HG02571 (cell line): ENCODE measurements around the gene SYNGAP1.
"Not testable (repeated sequence)": the region's sequence is repeated elsewhere in the genome, so short reads cannot be mapped to it uniquely, and the experiment has no call there.

ENCODE experiments used
- ATAC-seq: cut with Tn5 transposase; IDR thresholded peaks from one replicate; pipeline ENCODE4 v1.9.1; 2021; ENCODE audit warnings: mild to moderate bottlenecking, moderate library complexity; ENCODE audit not compliant: unreplicated experiment

Gene SYNGAP1

GRCh38 chr6:33459226-33459625 lies 39.4 kb downstream of the SYNGAP1 start:
- no peak for ATAC-seq

GRCh38 chr6:33466075-33466735 lies 46.3 kb downstream of the SYNGAP1 start:
- ATAC-seq: no peak

DNA sequence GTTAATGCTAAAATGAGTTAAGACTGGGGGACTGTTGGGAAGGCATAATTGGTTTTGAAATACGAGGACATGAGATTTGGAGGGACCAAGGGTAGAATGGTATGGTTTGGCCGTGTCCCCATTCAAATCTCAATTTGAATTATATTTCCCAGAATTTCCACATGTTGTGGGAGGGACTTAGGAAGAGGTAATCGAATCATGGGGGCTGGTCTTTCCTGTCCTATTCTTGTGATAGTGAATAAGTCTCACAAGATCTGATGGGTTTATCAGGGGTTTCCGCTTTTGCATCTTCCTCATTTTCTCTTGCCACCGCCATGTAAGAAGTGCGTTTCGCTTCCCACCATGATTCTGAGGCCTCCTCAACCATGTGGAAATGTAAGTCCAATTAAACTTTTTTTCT lies 47.2 kb downstream of the SYNGAP1 start:
- no peak for ATAC-seq

GRCh38 chr6:33469661-33470060 lies 49.8 kb downstream of the SYNGAP1 start:
- no peak for ATAC-seq

- ATAC-seq: no peak
Observed at GRCh38 chr6:33477864-33478263, 58.0 kb downstream of the SYNGAP1 start.

GRCh38 chr6:33481192-33481591 lies 61.3 kb downstream of the SYNGAP1 start:
- ATAC-seq: no peak

DNA sequence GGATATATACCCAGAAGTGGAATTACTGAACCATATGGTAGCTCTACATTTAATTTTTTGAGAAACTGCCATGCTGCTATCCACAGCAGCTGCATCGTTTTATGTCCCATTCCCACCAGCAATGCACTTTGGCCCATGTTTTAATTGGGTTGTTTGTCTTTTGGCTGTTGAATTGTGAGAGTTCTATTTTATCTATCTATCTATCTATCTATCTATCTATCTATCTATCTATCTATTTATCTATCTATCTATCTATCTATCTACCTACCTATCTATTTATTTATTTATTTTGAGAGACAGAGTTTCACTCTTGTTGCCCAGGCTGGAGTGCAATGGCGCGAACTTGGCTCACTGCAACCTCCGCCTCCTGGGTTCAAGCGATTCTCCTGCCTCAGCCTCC lies 62.8 kb downstream of the SYNGAP1 start:
- ATAC-seq: not testable (repeated sequence)

- no peak for ATAC-seq
Observed at GRCh38 chr6:33483678-33484077, 63.8 kb downstream of the SYNGAP1 start.

- not testable (repeated sequence) for ATAC-seq
Observed at GRCh38 chr6:33484673-33485262, 64.9 kb downstream of the SYNGAP1 start.

GRCh38 chr6:33485680-33486079 lies 65.8 kb downstream of the SYNGAP1 start:
- not testable (repeated sequence) for ATAC-seq

DNA sequence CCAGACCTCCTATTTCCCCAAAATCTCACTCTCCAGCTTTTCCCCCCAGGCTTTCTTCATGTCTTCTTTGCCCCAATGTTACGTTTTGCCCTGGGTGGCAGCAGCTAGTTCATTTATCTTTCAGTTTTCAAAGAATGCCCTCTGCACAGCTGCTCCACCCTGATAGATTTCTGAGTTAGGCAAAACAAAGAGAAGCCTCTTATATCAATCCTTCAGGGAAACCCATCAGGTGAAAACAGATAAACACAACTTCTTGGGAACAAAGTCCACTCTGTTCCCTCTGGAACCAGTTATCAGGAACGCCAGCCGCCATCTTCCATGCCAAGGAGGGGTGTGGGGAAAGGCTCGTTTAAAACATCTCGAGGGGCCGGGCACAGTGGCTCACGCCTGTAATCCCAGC lies 68.5 kb downstream of the SYNGAP1 start:
- ATAC-seq: no peak

GRCh38 chr6:33490198-33490597 lies 70.3 kb downstream of the SYNGAP1 start:
- ATAC-seq: no peak

DNA sequence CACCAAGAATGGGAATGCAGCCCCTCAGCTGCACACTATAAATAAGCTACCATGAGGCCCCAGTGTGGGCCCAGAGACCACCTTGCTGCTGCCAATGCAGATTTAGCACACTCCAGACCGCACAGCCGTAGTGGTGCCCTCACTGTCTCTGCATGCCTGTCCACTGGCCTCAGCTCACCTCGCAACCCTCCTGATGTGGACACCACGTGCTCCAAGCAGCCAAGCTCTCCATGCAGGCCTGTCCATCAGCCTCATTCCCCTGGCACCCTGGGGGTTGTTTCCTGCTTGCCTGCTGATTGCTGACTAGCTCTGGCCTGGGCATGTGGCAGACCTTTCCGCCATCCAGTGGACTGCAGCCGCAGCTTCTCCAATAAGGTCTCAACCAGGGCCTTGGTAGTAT lies 70.8 kb downstream of the SYNGAP1 start:
- ATAC-seq: no peak

DNA sequence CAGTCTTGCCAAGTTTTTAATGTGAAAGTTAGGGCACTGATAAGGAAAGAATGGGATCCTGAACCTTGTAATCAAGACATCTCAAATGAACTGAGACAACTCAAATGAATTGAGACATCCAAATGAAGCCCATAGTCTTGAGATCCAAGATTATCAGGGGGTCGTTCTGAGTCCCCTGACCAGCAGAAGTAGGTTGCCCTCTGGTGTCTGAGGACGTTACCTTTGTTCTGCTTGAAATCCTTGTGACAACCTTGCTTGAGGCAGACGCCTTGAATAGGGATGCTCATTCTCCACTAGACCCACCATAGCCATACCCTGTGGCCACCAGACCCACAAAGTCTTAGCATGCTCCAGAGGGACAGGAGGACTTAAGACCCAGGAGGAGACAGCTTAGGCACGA lies 72.2 kb downstream of the SYNGAP1 start:
- no peak for ATAC-seq

DNA sequence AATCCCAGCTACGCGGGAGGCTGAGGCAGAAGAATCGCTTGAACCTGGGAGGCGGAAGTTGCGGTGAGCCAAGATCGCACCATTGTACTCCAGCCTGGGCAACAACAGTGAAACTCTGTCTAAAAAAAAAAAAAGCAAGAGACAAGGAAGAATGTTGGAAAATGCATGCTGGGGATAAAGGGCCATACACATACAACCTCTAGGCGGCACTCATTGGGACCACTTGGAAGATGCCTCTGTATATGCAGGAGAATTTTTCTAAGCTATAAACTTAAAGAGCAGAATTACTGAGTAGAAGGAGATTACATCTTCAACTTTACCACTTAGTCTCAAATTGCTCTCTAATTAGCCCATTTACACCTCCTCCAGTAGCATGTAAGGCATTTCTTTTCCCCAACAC lies 77.3 kb downstream of the SYNGAP1 start:
- no peak for ATAC-seq

GRCh38 chr6:33502486-33502885 lies 82.6 kb downstream of the SYNGAP1 start:
- ATAC-seq: no peak

DNA sequence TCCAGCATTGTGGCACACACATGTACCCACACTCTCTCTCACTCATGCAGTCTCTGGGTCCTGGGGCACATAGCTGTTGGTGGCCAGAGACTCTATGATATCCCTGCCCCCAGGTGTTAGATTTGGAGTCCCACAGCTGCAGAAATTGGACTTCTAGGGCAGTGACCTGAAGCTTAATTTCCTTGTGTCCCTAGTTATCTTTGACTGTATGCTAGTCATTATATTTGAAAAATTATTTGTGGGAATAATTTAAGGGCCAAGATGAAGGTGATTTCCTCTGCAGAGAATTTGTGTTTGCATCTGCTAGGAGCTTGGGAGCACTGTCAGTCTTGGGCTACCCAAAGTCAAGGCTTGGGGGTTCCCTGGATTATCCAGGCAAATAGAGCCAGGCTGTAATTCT lies 84.6 kb downstream of the SYNGAP1 start:
- ATAC-seq: no peak
